HCT116 (cell line): ENCODE measurements around the gene GRIA2.

Source experiments
- CTCF ChIP-seq, 3 experiments: fragments of 200-600 bp in 1 of 3; sonication (generic) in 1 of 3; IDR thresholded peaks in 2 of 3; conservative IDR thresholded peaks in 1 of 3; 2 replicates each; pipeline ENCODE4 v1.5.1; 2012 to 2017; ENCODE audit warnings: low read depth in 2 of 3, low read length in 2 of 3, antibody characterized with exemption in 1 of 3, borderline replicate concordance in 1 of 3, control low read depth in 1 of 3, mild to moderate bottlenecking in 1 of 3, mixed read lengths in 1 of 3, mixed run types in 1 of 3, moderate library complexity in 1 of 3; ENCODE audit not compliant: insufficient read depth in 1 of 3
- EZH2 ChIP-seq: fragments of 200-600 bp; sonication (generic); IDR thresholded peaks from 2 replicates; pipeline ENCODE4 v1.6.1; 2017; ENCODE audit warnings: antibody characterized with exemption, mixed run types
- POLR2A ChIP-seq: IDR thresholded peaks from 2 replicates; pipeline ENCODE4 v1.7.0; 2011; ENCODE audit warnings: borderline replicate concordance; ENCODE audit not compliant: insufficient read depth, insufficient read length; ENCODE audit errors: extremely low read depth

GRCh38 chr4:157244348-157244747 is 23.8 kb downstream of the GRIA2 start:
- no peak for TF ChIP-seq POLR2A
- no peak for TF ChIP-seq CTCF (IDR thresholded peaks at IDR 0.05 in 2 of 3, conservative IDR thresholded peaks at IDR 0.05 in 1 of 3; ENCODE audit: borderline replicate concordance in 1 of 3, insufficient read depth in 1 of 3, low read depth in 2 of 3, low read length in 2 of 3)
- no peak for TF ChIP-seq EZH2
